ENCODE results near the gene ZNF274. TPM values are rescaled to one million over a fixed set of nuclear protein-coding genes. Genes with fewer than 3 reads are reported as not detected.

The ZNF274 gene
- 20.3 and 23.2 TPM in 2 replicates for total RNA-seq

GRCh38 chr19:58182989-58183816 is at the start of gene ZNF274:
TSS of gene ZNF274 (plus strand) at chr19:58183061. CDS start at chr19:58183966, 905 bp downstream.

GRCh38 chr19:58150328-58150921 is 32.4 kb upstream of the ZNF274 start, which contains the start of gene ZNF329:
TSS of gene ZNF329 (minus strand) at chr19:58150789. CDS start at chr19:58129503, 21,286 bp downstream.

GRCh38 chr19:58228585-58229254 is 45.9 kb downstream of the ZNF274 start, which contains the start of gene ZNF544:
TSS of gene ZNF544 (plus strand) at chr19:58228914. CDS start at chr19:58244024, 15,110 bp downstream.

Other genes with a start within 250 kb of the ZNF274 start
- gene ZNF418, start 247.7 kb upstream of the ZNF274 start, total RNA-seq, result 2.9 and 3.6 TPM in 2 replicates
- 5.9 and 6.3 TPM in 2 replicates for gene ZNF256, start 235.4 kb upstream of the ZNF274 start, total RNA-seq
- gene C19orf18, start 208.5 kb upstream of the ZNF274 start, total RNA-seq, result 0.57 TPM in 1 of 2 replicates, not detected in the other
- gene ZNF606, start 180.2 kb upstream of the ZNF274 start, total RNA-seq, result 16.7 and 21.3 TPM in 2 replicates
- not detected in 2 replicates for gene ZSCAN1, start 149.0 kb upstream of the ZNF274 start, total RNA-seq
- 0.98 and 2.1 TPM in 2 replicates for gene ZNF135, start 123.8 kb upstream of the ZNF274 start, total RNA-seq
- gene ZSCAN18, start 84.8 kb upstream of the ZNF274 start, total RNA-seq, result 19.3 and 26.1 TPM in 2 replicates
- gene ZNF329, start 32.3 kb upstream of the ZNF274 start, total RNA-seq, result 10.1 and 10.5 TPM in 2 replicates
- gene ZNF544, start 45.9 kb downstream of the ZNF274 start, total RNA-seq, result 50.3 and 53.6 TPM in 2 replicates
- gene ZNF8, start 95.9 kb downstream of the ZNF274 start, total RNA-seq, result 8.2 and 8.5 TPM in 2 replicates
- gene ERVK3-1, start 122.3 kb downstream of the ZNF274 start, total RNA-seq, result 21.6 and 25.9 TPM in 2 replicates
- gene ZSCAN22, start 143.9 kb downstream of the ZNF274 start, total RNA-seq, result 3.9 and 4.6 TPM in 2 replicates
- gene A1BG, start 170.4 kb downstream of the ZNF274 start, total RNA-seq, result 0.33 and 4.0 TPM in 2 replicates
- 0.76 and 0.98 TPM in 2 replicates for gene ZNF497, start 179.7 kb downstream of the ZNF274 start, total RNA-seq
- 2.3 and 2.5 TPM in 2 replicates for gene ZNF837, start 198.0 kb downstream of the ZNF274 start, total RNA-seq
- gene RPS5, start 204.2 kb downstream of the ZNF274 start, total RNA-seq, result 1,488 and 1,703 TPM in 2 replicates
- gene RNF225, start 212.6 kb downstream of the ZNF274 start, total RNA-seq, result 0.33 and 0.67 TPM in 2 replicates
- 10.2 and 11.1 TPM in 2 replicates for gene ZNF584, start 225.6 kb downstream of the ZNF274 start, total RNA-seq

Measured in vein endothelial cell (primary cell).